ENCODE measurements around the gene C19orf38.

- no peak for TF ChIP-seq CTCF (IDR thresholded peaks at IDR 0.05)
- no peak for TF ChIP-seq ZFX (IDR thresholded peaks at IDR 0.05; ENCODE audit: borderline replicate concordance)
These were observed 70.1 kb downstream of the C19orf38 start for GRCh38 chr19:10918359-10918758.
